Neural cell (in vitro differentiated cells): ENCODE measurements around the gene INO80E.
"Not testable (repeated sequence)": the region's sequence is repeated elsewhere in the genome, so short reads cannot be mapped to it uniquely, and the experiment has no call there.

Experiments used
- CTCF ChIP-seq: fragments of 450-650 bp; IDR thresholded peaks from 2 replicates; pipeline ENCODE4 v1.5.1; 2014; ENCODE audit warnings: antibody characterized with exemption, mild to moderate bottlenecking, moderate library complexity; ENCODE audit not compliant: poor library complexity, severe bottlenecking
- EP300 ChIP-seq: fragments of 450-650 bp; conservative IDR thresholded peaks from 2 replicates; pipeline ENCODE4 v1.6.1; 2014; ENCODE audit warnings: antibody characterized with exemption, mild to moderate bottlenecking, moderate library complexity; ENCODE audit not compliant: poor library complexity, severe bottlenecking
- POLR2AphosphoS5 ChIP-seq: IDR thresholded peaks from 2 replicates; pipeline ENCODE4 v1.6.1; 2012
- RAD21 ChIP-seq: fragments of 450-650 bp; conservative IDR thresholded peaks from 2 replicates; pipeline ENCODE4 v1.6.1; 2014; ENCODE audit warnings: antibody characterized with exemption, mild to moderate bottlenecking, moderate library complexity
- REST ChIP-seq: IDR thresholded peaks from 2 replicates; pipeline ENCODE4 v1.6.1; 2012; ENCODE audit warnings: borderline replicate concordance
- TAF1 ChIP-seq: IDR thresholded peaks from 2 replicates; pipeline ENCODE4 v1.6.1; 2012; ENCODE audit warnings: low read depth

- not testable (repeated sequence) for TF ChIP-seq CTCF, EP300, POLR2AphosphoS5, RAD21, TAF1, REST
Measured at GRCh38 chr16:30012598-30012997, 16.6 kb downstream of the INO80E start.
